ENCODE measurements around the gene NBPF1.
"Not testable (repeated sequence)": the region's sequence is repeated elsewhere in the genome, so short reads cannot be mapped to it uniquely, and the experiment has no call there.

DNA sequence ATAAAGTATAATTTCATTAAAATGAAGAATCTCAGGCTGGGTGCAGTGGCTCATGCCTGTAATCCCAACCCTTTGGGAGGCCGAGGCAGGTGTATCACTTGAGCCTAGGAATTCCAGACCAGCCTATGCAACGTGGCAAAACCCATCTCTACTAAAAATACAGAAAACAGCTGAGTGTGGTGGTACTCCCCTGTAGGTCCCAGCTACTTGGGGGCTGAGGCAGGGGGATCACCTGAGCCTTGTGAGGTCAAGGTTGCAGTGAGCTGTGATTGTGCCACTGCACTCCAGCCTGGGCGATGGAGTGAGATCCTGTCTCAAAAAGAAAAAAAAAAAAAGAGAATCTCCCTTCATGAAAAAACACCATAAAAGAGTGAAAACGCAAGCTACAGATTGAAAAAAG lies 2.2 kb downstream of the NBPF1 start:
- TF ChIP-seq, protein P1, sequence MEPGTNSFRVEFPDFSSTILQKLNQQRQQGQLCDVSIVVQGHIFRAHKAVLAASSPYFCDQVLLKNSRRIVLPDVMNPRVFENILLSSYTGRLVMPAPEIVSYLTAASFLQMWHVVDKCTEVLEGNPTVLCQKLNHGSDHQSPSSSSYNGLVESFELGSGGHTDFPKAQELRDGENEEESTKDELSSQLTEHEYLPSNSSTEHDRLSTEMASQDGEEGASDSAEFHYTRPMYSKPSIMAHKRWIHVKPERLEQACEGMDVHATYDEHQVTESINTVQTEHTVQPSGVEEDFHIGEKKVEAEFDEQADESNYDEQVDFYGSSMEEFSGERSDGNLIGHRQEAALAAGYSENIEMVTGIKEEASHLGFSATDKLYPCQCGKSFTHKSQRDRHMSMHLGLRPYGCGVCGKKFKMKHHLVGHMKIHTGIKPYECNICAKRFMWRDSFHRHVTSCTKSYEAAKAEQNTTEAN (CRISPR knock-in tag; IDR thresholded peaks at IDR 0.05) = not testable (repeated sequence)
- TF ChIP-seq, protein P2, sequence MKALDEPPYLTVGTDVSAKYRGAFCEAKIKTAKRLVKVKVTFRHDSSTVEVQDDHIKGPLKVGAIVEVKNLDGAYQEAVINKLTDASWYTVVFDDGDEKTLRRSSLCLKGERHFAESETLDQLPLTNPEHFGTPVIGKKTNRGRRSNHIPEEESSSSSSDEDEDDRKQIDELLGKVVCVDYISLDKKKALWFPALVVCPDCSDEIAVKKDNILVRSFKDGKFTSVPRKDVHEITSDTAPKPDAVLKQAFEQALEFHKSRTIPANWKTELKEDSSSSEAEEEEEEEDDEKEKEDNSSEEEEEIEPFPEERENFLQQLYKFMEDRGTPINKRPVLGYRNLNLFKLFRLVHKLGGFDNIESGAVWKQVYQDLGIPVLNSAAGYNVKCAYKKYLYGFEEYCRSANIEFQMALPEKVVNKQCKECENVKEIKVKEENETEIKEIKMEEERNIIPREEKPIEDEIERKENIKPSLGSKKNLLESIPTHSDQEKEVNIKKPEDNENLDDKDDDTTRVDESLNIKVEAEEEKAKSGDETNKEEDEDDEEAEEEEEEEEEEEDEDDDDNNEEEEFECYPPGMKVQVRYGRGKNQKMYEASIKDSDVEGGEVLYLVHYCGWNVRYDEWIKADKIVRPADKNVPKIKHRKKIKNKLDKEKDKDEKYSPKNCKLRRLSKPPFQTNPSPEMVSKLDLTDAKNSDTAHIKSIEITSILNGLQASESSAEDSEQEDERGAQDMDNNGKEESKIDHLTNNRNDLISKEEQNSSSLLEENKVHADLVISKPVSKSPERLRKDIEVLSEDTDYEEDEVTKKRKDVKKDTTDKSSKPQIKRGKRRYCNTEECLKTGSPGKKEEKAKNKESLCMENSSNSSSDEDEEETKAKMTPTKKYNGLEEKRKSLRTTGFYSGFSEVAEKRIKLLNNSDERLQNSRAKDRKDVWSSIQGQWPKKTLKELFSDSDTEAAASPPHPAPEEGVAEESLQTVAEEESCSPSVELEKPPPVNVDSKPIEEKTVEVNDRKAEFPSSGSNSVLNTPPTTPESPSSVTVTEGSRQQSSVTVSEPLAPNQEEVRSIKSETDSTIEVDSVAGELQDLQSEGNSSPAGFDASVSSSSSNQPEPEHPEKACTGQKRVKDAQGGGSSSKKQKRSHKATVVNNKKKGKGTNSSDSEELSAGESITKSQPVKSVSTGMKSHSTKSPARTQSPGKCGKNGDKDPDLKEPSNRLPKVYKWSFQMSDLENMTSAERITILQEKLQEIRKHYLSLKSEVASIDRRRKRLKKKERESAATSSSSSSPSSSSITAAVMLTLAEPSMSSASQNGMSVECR (CRISPR knock-in tag; IDR thresholded peaks at IDR 0.05) = not testable (repeated sequence)
- TF ChIP-seq NRF1 (conservative IDR thresholded peaks at IDR 0.05 in 1 of 2, IDR thresholded peaks at IDR 0.05 in 1 of 2); MYC (IDR thresholded peaks at IDR 0.05; ENCODE audit: low read depth, low read length); MYC (CRISPR knock-in tag; IDR thresholded peaks at IDR 0.05; ENCODE audit: borderline replicate concordance, low read depth); SMARCA4 (IDR thresholded peaks at IDR 0.05): not testable (repeated sequence)
